Measurements from ENCODE around the gene NOD2.
A peak's percentile ranks its signal among the peaks of the same experiment; 100 is the strongest.

Gene NOD2

GRCh38 chr16:50717494-50717893 lies 24.1 kb downstream of the NOD2 start:
- no peak for DNase-seq (ENCODE audit: low read depth)

- no peak for DNase-seq (ENCODE audit: low read depth)
Measured at GRCh38 chr16:50718061-50718760, 24.8 kb downstream of the NOD2 start.

- no peak for DNase-seq (ENCODE audit: low read depth)
Measured at GRCh38 chr16:50718761-50719400, 25.5 kb downstream of the NOD2 start.

DNA sequence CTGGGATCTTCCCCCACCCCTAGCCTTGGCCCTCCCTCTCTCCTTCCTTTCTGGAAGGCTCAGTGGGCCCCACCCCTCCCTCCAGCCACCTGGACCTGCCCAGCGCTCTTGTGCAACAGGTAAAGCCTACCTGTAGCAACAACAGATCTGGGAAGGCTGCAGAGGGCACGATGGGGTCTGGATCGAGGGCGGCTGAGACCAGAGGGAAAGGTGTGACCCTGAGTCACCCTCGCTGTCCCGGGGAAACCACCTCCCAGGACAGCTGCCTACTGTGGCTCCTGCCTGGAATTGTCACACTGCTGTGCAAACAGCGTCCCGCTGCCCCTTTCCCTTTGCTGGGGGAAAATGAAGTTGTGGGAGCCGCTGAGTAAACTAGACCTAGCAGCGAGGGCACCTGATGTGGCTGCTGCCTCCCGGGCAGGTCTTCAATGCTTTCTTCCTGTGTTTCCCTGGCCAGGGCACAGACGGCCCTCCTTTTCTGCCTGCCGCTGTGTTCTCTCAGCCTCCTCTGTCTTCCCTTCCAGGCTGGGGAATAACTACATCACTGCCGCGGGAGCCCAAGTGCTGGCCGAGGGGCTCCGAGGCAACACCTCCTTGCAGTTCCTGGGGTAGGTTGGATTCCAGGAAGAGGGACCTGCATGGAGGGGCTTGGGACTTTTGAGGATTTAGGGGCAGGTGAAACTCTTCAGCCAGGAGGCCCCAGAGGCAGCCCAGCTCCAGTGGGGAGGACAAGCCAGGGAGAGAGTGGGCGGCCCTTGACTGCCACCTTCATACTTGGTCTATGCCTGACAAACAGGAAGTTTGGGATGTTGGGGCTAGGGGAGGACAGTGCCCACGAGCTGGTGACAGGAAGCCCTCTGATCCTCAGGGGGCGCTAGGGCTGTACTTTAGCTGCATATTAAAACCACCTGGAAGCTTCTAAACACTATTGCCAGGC lies 26.3 kb downstream of the NOD2 start:
- DNase-seq (ENCODE audit: low read depth), result no peak

DNA sequence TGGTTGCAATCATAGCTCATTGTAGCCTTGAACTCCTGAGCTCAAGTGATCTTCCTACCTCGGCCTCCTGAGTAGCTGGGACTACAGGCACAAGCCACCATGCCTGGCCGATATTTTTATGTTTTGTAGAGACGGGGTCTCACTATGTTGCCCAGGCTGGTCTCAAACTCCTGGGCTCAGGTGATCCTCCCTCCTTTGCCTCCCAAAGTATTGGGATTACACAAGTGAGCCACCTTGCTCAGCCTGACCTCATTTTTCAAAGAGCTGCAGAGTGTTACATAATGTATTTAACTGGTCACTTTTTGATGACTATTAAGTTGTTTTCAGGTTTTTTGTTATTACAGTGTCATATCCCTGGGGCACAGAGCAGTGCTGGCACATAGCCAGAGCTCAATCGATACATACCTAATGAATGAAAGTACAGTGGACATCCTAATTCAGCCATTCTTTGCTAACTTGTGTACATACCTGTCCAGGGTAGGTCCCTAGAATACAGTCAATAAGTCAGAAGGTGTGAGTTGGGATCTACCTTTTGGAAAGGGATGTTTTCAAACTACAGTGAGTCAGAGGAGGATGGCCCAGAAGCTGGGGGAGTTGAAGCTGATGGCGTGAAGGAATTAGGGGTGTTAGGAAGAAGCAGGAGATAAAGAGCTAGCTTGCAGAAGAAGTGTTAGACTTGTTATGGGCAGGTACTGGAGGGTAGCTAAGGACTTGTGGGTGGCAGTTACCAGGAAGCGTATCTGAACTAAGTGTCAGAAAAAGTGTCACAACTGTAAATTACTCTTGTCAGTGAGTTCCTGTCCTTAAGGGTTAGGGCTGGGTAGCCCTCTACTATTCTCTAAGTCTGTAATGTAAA lies 28.4 kb downstream of the NOD2 start:
- no peak for DNase-seq (ENCODE audit: low read depth)

GRCh38 chr16:50722405-50722737 lies 29.0 kb downstream of the NOD2 start:
- no peak for DNase-seq (ENCODE audit: low read depth)

DNA sequence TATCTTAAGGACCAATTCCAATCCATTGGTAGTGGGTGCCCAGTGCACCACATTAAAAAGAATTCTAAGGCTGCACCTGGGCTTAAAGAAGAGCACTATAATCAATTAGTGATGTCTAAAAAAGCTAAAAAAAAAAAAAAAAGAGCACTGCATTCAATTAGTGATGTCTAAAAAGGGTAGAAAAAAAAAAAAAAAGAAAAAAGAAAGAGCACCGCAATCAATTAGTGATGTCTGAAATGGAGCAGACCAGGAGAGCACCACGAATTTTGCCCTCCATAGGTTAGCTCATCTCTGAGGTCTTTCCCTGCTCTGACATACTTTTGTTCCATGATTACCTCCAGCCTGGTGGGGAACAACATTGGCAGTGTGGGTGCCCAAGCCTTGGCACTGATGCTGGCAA lies 29.6 kb downstream of the NOD2 start:
- DNase-seq (ENCODE audit: low read depth), result no peak

GRCh38 chr16:50724306-50724705 lies 30.9 kb downstream of the NOD2 start:
- DNase-seq (ENCODE audit: low read depth), result no peak

- no peak for DNase-seq (ENCODE audit: low read depth)
Measured at GRCh38 chr16:50731130-50731988, 38.0 kb downstream of the NOD2 start.

DNA sequence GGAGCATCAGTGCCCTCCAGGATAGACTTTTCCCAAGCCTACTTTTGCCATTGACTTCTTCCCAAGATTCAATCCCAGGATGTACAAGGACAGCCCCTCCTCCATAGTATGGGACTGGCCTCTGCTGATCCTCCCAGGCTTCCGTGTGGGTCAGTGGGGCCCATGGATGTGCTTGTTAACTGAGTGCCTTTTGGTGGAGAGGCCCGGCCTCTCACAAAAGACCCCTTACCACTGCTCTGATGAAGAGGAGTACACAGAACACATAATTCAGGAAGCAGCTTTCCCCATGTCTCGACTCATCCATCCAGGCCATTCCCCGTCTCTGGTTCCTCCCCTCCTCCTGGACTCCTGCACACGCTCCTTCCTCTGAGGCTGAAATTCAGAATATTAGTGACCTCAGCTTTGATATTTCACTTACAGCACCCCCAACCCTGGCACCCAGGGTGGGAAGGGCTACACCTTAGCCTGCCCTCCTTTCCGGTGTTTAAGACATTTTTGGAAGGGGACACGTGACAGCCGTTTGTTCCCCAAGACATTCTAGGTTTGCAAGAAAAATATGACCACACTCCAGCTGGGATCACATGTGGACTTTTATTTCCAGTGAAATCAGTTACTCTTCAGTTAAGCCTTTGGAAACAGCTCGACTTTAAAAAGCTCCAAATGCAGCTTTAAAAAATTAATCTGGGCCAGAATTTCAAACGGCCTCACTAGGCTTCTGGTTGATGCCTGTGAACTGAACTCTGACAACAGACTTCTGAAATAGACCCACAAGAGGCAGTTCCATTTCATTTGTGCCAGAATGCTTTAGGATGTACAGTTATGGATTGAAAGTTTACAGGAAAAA lies 38.8 kb downstream of the NOD2 start:
- DNase-seq (ENCODE audit: low read depth), result no peak

GRCh38 chr16:50733468-50733867 lies 40.1 kb downstream of the NOD2 start:
- no peak for DNase-seq (ENCODE audit: low read depth)

DNA sequence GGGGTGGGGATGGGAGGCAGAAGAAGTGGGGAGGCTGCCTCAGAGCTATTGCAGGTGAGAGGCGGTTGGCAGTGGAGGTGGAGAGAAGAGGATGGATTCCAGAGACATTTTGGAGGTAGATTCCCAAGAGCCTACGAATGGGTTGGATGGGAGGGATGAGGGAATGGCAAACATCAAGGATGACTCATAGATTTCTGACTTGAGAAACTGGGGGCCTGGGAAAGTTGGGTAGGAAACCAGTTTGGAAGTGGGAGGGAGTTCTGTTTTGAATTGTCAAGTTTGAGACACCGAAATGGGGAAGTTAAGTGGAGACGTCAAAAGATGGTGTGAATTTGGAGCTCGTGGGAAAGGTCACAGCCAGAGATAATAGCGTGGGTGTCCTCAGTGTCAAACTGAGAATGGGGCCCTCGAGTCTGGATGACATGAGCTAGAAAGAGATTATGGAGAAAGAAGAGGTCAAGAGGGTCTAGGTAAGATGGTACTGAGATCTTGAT lies 42.3 kb downstream of the NOD2 start:
- DNase-seq (ENCODE audit: low read depth), result no peak

DNA sequence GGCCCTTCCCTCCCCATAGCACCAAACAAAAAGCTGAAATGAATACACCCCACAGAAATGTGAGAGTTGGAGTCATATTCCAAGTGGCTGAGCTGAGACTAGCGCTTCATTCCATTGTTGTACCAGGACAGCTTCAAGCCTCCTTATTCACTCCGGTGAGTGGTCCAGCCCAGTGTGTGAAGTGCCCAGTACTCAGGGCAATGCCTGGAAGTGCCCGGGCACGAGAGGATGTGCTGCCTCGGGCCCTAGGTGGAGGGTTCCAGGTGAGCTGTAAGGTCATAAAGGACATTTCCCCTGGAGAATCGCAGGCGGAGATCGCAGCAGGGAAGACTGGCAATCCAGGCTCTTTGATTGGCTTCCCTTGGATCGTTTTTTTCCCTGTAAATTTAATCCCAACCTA lies 43.0 kb downstream of the NOD2 start:
- no peak for DNase-seq (ENCODE audit: low read depth)

GRCh38 chr16:50737420-50737959 lies 44.1 kb downstream of the NOD2 start:
- no peak for DNase-seq (ENCODE audit: low read depth)

GRCh38 chr16:50739031-50739430 lies 45.6 kb downstream of the NOD2 start:
- DNase-seq (ENCODE audit: low read depth), result no peak

GRCh38 chr16:50740736-50741135 lies 47.3 kb downstream of the NOD2 start:
- DNase-seq (ENCODE audit: low read depth), result no peak

- DNase-seq (ENCODE audit: low read depth), result no peak
Measured at GRCh38 chr16:50741225-50741780, 47.9 kb downstream of the NOD2 start.

DNA sequence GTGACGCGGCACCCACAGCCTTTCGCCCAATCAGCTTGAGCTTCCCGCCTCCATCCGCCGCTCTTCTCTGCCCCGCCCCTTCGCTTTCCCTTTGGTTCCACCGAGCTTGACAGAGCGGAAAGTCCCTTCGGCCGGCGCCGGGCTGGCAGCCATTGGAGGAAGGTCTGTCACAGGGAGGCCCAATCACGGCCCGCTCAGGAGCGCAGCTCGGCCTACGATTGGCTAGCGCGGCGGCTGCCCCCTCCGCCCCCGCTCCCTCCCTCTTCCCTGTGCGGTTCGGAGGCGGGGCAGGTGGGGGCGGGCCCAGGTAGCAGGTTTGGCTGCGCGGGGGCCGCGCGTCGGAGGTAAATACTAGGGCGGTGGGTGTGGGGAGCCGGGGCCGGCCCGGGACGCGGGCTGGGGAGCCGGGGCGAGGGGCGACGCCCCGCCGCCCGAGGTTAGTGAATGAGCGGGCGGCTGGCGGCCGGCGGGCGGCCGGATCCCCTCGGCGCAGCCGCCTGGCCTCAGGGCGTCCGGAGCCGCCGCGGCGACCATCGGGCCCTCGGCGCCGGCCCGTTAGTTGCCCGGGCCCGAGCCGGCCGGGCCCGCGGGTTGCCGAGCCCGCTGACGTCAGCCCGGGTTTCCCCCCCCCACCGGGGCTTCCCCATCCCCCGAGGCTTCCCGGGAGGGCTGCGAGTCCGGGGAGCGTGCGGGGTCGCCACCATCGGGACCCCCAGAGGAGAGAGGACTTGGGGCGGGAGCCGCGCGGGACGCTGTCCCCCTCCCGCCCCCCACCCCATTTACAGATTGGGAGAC lies 48.6 kb downstream of the NOD2 start, which contains the start of gene CYLD:
CYLD (plus strand) TSS at position 306 of the 795 bp plus-strand sequence. CDS start 7,613 bp downstream, outside the sequence.
- DNase-seq (ENCODE audit: low read depth), result peak; percentile 79

All from HS-5 (cell line).